MM.1S (cell line): ENCODE results near the gene ACE.

Experiments
- DNase-seq: peaks from one replicate; pipeline ENCODE4 v3.0.0-alpha.2; 2015
- H2AFZ ChIP-seq: fragments of 300-600 bp; sonication (generic); 2 replicates; pipeline ENCODE4 v1.6.0; 2016; ENCODE audit warnings: antibody characterized with exemption, low read length
- H3F3A ChIP-seq: fragments of 300-600 bp; sonication (generic); 2 replicates; pipeline ENCODE4 v1.6.1; 2016; ENCODE audit warnings: mild to moderate bottlenecking, antibody characterized with exemption, low read length, moderate library complexity, mixed read lengths; ENCODE audit not compliant: insufficient read depth
- H3K27ac ChIP-seq: fragments of 300-600 bp; sonication (generic); 2 replicates; pipeline ENCODE4 v1.5.1; 2016; ENCODE audit warnings: mild to moderate bottlenecking, low read length
- H3K27me3 ChIP-seq: fragments of 300-600 bp; sonication (generic); replicated peaks from 2 replicates; pipeline ENCODE4 v1.6.0; 2016; ENCODE audit warnings: low read length; ENCODE audit not compliant: insufficient read depth
- H3K36me3 ChIP-seq: fragments of 300-600 bp; sonication (generic); replicated peaks from 2 replicates; pipeline ENCODE4 v1.6.1; 2016; ENCODE audit warnings: mild to moderate bottlenecking, low read length, mixed read lengths; ENCODE audit not compliant: insufficient read depth
- H3K4me1 ChIP-seq: fragments of 300-600 bp; sonication (generic); 2 replicates; pipeline ENCODE4 v1.6.1; 2016; ENCODE audit warnings: low read length, mixed read lengths
- H3K4me2 ChIP-seq: fragments of 300-600 bp; sonication (generic); 2 replicates; pipeline ENCODE4 v1.6.0; 2016; ENCODE audit warnings: low read depth, low read length
- H3K4me3 ChIP-seq: fragments of 300-600 bp; sonication (generic); 2 replicates; pipeline ENCODE4 v1.5.1; 2016; ENCODE audit warnings: low read length, mixed read lengths
- H3K79me2 ChIP-seq: fragments of 300-600 bp; sonication (generic); 2 replicates; pipeline ENCODE4 v1.6.1; 2016; ENCODE audit warnings: mixed run types, low read length, mixed read lengths
- H3K9ac ChIP-seq: fragments of 300-600 bp; sonication (generic); 2 replicates; pipeline ENCODE4 v1.6.1; 2016; ENCODE audit warnings: low read length, mixed read lengths
- H3K9me2 ChIP-seq: fragments of 300-600 bp; sonication (generic); replicated peaks from 2 replicates; pipeline ENCODE4 v1.6.1; 2016; ENCODE audit warnings: mild to moderate bottlenecking, low read length, mixed read lengths; ENCODE audit not compliant: insufficient read depth
- H3K9me3 ChIP-seq: fragments of 300-600 bp; sonication (generic); replicated peaks from 2 replicates; pipeline ENCODE4 v1.6.1; 2016; ENCODE audit warnings: mild to moderate bottlenecking, low read length, mixed read lengths; ENCODE audit not compliant: insufficient read depth
- H4K20me1 ChIP-seq: fragments of 300-600 bp; sonication (generic); 2 replicates; pipeline ENCODE4 v1.6.1; 2016; ENCODE audit warnings: mild to moderate bottlenecking, low read length, moderate library complexity, mixed read lengths; ENCODE audit not compliant: insufficient read depth
- EZH2 ChIP-seq: fragments of 300-600 bp; sonication (generic); optimal IDR thresholded peaks from 2 replicates; pipeline ENCODE3; 2017; ENCODE audit warnings: low read depth, mild to moderate bottlenecking, antibody characterized with exemption, low read length, mixed read lengths
- EZH2phosphoT487 ChIP-seq: fragments of 300-600 bp; sonication (generic); IDR thresholded peaks from 2 replicates; pipeline ENCODE4 v1.6.1; 2018; ENCODE audit warnings: antibody characterized with exemption, low read length
- TF ChIP-seq, protein P1 (sequence below): fragments of 300-600 bp; sonication (generic); IDR thresholded peaks from 2 replicates; pipeline ENCODE4 v1.5.1; 2016; ENCODE audit warnings: antibody characterized with exemption, low read length, mixed read lengths

The ACE gene

DNA sequence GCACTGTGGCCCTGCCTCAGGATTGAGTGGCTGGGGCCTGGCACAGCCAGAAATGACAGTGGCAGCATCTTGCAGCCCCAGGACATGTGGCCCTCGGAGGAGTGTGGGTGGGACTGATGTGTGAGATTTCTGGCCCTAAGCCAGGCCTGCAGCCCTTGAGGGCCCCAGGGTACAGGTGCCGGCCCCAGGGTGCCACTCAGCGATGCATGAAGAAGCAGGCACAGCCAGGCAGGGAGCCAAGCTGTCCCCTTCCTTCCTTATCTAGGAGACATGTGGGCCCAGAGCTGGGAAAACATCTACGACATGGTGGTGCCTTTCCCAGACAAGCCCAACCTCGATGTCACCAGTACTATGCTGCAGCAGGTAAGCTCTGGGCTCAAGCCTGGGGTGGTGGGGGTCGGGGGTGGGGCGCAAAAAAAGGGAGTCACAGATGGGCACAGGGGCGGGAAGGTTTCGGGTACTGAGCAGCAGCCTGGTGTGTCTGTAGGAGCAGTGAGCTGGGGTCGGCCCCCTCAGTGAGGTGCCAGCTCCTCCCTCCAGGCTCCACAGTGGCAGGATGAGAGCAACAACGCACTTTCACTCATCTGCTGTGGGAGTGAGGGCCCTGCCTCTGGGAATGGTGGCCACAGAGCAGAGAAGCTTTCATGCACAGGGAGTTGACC, 4.1 kb downstream of the ACE start:
- Histone ChIP-seq H3F3A (no peaks in the 10 kb centered on the region), H3K9ac (no peak overlapping the region), H3K4me3 (no peak overlapping the region), H3K9me3 (no peaks in the 10 kb centered on the region), H4K20me1 (no peaks in the 10 kb centered on the region), H3K79me2 (no peaks in the 10 kb centered on the region), H3K36me3 (no peaks in the 10 kb centered on the region), H3K4me2 (no peak overlapping the region), H3K4me1 (0 out of 2 replicates have a peak, but pooled peaks cover 4% of the 10 kb centered on the region), H2AFZ (no peak overlapping the region), H3K27ac (no peak overlapping the region), H3K27me3 (peaks cover 84% of the 10 kb centered on the region), H3K9me2 (no peaks in the 10 kb centered on the region)
- no peak for DNase-seq
- no peak for TF ChIP-seq EZH2
- TF ChIP-seq, protein P1, sequence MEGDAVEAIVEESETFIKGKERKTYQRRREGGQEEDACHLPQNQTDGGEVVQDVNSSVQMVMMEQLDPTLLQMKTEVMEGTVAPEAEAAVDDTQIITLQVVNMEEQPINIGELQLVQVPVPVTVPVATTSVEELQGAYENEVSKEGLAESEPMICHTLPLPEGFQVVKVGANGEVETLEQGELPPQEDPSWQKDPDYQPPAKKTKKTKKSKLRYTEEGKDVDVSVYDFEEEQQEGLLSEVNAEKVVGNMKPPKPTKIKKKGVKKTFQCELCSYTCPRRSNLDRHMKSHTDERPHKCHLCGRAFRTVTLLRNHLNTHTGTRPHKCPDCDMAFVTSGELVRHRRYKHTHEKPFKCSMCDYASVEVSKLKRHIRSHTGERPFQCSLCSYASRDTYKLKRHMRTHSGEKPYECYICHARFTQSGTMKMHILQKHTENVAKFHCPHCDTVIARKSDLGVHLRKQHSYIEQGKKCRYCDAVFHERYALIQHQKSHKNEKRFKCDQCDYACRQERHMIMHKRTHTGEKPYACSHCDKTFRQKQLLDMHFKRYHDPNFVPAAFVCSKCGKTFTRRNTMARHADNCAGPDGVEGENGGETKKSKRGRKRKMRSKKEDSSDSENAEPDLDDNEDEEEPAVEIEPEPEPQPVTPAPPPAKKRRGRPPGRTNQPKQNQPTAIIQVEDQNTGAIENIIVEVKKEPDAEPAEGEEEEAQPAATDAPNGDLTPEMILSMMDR, result no peak
- no peak for TF ChIP-seq EZH2phosphoT487

DNA sequence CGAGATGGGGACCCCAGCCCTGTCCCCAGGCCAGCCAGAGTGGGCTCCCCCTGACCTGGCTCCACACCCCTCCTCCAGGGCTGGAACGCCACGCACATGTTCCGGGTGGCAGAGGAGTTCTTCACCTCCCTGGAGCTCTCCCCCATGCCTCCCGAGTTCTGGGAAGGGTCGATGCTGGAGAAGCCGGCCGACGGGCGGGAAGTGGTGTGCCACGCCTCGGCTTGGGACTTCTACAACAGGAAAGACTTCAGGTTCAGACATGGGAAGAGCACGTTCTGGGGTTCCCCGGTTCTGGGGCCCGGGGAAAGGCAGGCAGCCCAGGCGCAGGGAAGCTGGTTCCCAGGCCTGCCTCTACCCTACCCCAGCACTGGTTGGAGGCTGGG, 4.6 kb downstream of the ACE start:
- Histone ChIP-seq H3K4me2 (no peak overlapping the region), H2AFZ (no peak overlapping the region), H4K20me1 (no peaks in the 10 kb centered on the region), H3K27me3 (peaks cover 84% of the 10 kb centered on the region), H3F3A (no peaks in the 10 kb centered on the region), H3K9ac (no peak overlapping the region), H3K9me2 (no peaks in the 10 kb centered on the region), H3K4me1 (0 out of 2 replicates have a peak, but pooled peaks cover 4% of the 10 kb centered on the region), H3K4me3 (no peak overlapping the region), H3K27ac (no peak overlapping the region), H3K79me2 (no peaks in the 10 kb centered on the region), H3K36me3 (no peaks in the 10 kb centered on the region), H3K9me3 (no peaks in the 10 kb centered on the region)
- DNase-seq, result no peak
- TF ChIP-seq, protein P1, result no peak
- TF ChIP-seq EZH2phosphoT487 (no peak), EZH2 (no peak)

DNA sequence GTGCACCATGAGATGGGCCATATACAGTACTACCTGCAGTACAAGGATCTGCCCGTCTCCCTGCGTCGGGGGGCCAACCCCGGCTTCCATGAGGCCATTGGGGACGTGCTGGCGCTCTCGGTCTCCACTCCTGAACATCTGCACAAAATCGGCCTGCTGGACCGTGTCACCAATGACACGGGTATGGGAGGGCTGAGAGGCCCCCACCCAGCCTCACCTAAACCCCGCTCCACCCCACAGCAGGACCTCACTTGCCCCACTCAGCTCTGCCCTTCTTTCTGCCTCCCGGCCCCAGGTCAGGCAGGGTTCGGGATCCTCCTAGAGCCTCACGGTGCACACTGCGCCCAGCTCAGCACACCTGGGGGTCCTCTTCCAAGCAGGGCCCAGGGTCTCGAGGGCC, 5.6 kb downstream of the ACE start:
- Histone ChIP-seq H3K27me3 (peaks cover 89% of the 10 kb centered on the region), H3K4me3 (no peak overlapping the region), H3K9me2 (no peaks in the 10 kb centered on the region), H3K9ac (no peak overlapping the region), H2AFZ (no peak overlapping the region), H3K36me3 (no peaks in the 10 kb centered on the region), H4K20me1 (no peaks in the 10 kb centered on the region), H3K4me1 (0 out of 2 replicates have a peak, but pooled peaks cover 4% of the 10 kb centered on the region), H3K4me2 (no peak overlapping the region), H3K27ac (no peak overlapping the region), H3F3A (no peaks in the 10 kb centered on the region), H3K79me2 (no peaks in the 10 kb centered on the region), H3K9me3 (no peaks in the 10 kb centered on the region)
- no peak for TF ChIP-seq EZH2
- TF ChIP-seq, protein P1, result no peak
- no peak for TF ChIP-seq EZH2phosphoT487
- DNase-seq, result no peak
